Mononuclear cell (primary cell): Measurements from ENCODE around the gene C4orf50. TPM values are rescaled to one million over a fixed set of nuclear protein-coding genes. Genes with fewer than 3 reads are reported as not detected.

Experiments used
- H3K27me3 ChIP-seq: 2 replicates; pipeline ENCODE4 v1.6.0; 2011; ENCODE audit warnings: low read length, control low read depth; ENCODE audit not compliant: insufficient read depth
- H3K4me1 ChIP-seq: 2 replicates; pipeline ENCODE4 v1.5.1; 2011; ENCODE audit warnings: mild to moderate bottlenecking, low read length, control low read depth; ENCODE audit not compliant: insufficient read depth
- H3K4me3 ChIP-seq: 2 replicates; pipeline ENCODE4 v1.5.1; 2011; ENCODE audit warnings: mild to moderate bottlenecking, low read length, moderate library complexity
- H3K9me3 ChIP-seq: 2 replicates; pipeline ENCODE4 v1.5.1; 2011; ENCODE audit warnings: low read depth, mild to moderate bottlenecking, control low read depth, low read length
- total RNA-seq: library from RNA; depleted of rRNA; stranded (reverse); fragments of >200 nt; gene quantifications from one replicate; pipeline ENCODE4 v1.2.3, GENCODE V29; 2012

C4orf50 gene
- total RNA-seq, 1 donor, result 0.21 TPM

DNA sequence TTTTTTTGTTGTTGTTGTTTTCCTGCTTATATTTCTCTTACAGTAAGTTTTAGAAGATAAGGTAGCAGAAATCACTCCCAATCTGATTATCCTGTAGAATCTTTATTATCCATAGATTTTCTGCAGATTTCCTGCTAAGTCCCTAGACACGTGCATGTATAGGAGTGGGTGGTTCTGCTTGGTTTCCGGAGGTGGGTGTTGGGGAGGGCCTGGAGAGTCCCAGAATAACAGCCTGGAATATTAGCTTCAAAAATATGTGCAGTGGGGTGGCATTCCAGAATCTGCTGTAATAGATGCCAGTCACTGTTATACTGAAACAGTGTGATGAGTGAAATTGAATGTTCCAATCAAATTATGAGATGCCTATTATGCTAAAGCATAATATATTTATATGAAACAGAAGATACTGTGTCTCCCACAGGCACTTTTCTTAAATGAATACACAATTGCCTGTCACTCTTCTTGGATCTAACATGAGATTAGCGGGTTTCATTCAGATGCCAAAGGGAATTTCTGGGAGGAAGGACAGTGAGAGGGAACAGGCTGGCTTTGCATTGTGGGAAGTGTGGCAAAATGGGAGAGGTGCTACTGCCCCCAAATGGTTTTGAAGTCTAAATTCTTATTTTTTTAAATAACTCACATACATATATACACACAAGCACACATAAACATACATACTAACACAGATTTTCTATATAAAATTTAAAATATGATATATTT lies 37.6 kb downstream of the C4orf50 start:
- H3K4me3 ChIP-seq, result no peak overlapping the region
- peaks cover 15% of the 10 kb centered on the region for H3K9me3 ChIP-seq
- no peaks in the 10 kb centered on the region for H3K27me3 ChIP-seq
- no peaks in the 10 kb centered on the region for H3K4me1 ChIP-seq

DNA sequence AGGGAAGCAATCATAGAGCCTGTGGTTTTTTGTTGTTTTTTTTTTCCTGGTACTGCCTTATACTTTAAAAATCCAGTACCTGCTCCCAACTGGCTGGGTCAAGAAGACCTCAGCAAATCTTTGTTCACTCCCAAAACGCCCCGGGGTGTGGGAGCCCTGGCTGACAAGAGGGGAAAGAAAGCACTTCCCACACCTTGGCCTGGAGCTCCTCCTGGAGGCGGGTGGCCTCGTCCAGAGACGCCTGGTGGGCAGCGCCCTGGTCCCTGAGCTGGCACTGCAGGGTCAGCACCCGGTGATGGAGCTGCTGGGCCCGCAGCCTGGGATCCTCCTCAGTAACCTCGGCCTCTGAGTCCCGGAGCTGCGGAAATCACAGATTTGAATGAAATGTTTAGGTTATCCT lies 38.2 kb downstream of the C4orf50 start:
- H3K4me1 ChIP-seq, result no peaks in the 10 kb centered on the region
- no peaks in the 10 kb centered on the region for H3K27me3 ChIP-seq
- peaks cover 14% of the 10 kb centered on the region for H3K9me3 ChIP-seq
- no peak overlapping the region for H3K4me3 ChIP-seq

DNA sequence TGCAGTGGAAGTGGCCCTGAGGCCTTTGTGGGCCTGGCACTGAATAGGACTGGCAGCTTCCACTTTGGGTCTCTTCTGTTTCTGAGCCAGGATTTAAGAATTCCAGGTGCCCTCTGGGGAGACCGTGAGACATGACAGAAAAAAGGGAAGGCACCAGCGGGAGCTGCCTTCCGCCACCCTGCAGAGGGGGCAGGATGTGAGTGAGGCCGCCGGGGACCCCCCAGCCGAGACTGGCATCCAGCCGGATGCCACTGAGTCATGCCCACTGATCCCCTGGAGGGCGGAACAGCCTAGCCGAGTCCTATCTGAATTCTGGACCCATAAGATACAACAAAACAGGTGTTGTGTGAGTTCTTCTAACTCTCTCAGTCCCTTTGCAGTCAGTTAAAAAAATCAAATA lies 41.3 kb downstream of the C4orf50 start:
- Histone ChIP-seq H3K9me3 (no peaks in the 10 kb centered on the region), H3K4me1 (no peaks in the 10 kb centered on the region), H3K27me3 (no peaks in the 10 kb centered on the region), H3K4me3 (no peak overlapping the region)

DNA sequence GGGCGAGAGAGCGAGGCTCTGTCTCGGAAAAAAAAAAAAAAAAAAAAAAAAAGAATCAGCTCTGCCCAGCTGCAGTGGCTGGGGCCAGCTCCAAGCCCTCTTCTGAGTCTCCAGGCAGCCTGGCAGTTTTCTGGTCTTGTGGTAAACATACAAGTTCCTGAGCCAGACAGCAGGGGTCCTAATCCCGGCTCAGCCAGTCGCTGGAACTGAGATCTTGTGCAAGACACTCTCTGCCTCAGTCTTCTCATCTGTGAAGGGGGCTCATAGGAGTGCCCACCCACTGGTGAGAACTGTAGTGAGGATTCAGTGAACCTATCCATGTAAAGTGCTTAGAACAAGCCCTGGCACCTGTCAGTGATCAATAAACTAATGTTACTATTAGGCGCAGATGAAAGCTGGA lies 41.8 kb downstream of the C4orf50 start:
- Histone ChIP-seq H3K4me3 (no peak overlapping the region), H3K9me3 (no peaks in the 10 kb centered on the region), H3K27me3 (no peaks in the 10 kb centered on the region), H3K4me1 (no peaks in the 10 kb centered on the region)

DNA sequence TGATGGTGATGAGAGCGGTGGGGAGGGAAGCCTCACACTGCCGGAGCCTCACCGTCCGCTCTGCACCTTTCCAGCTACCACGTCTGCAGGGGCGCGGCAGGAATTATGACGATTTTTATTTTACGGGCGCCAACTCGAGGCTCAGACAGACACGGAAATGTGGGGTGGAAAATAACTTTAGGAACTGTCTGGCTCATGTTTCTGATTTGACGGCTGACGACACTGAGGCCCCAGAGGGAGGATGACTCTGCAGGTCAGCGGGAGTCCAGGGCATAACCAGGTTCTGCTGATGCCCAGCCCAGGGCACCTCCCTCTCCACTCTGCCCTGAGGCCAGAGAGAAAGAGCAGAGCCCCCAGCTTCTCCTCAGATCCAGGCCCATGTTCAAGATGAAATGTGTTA lies 43.9 kb downstream of the C4orf50 start:
- H3K4me3 ChIP-seq, result no peak overlapping the region
- no peaks in the 10 kb centered on the region for H3K27me3 ChIP-seq
- H3K4me1 ChIP-seq, result no peaks in the 10 kb centered on the region

DNA sequence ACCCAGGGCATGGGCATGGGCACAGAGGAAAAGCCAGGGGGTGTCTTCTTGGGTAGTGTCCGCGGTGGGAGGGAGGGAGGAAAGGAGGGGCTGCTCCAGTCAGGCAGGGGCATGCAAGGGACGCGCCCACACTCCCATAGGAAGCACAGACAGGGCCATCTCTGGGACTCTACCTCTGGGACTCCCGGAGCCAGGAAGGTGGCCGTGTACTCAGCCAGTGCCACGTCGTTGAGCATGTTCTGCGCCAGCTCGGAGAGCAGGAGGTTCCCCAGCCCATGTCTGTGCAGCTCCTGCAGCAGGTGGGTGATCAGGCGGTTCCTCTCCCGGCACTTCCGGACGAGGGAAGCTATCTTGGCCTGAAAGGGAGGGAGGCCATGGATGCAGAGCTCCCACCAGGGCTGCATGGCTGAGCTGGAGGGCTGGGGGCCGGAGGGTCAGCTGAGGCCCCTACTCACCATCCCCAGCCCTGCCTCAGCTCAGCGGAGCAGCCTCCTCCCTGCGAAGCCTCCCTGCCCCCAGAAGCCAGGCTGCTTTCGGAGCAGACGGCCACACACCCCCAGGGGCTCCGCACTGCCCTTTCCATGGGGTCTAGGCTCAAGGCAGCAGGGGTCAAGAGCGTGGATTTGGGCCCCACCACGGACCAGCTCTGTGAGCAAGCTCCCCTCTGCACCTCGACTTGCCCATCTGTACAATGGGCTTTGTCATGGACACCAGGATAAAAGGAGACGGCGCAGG lies 44.6 kb downstream of the C4orf50 start:
- no peaks in the 10 kb centered on the region for H3K9me3 ChIP-seq
- H3K4me3 ChIP-seq, result no peak overlapping the region
- no peaks in the 10 kb centered on the region for H3K27me3 ChIP-seq
- no peaks in the 10 kb centered on the region for H3K4me1 ChIP-seq

More for the DNA sequence above, 43.9 kb downstream of the C4orf50 start:
- H3K9me3 ChIP-seq, result no peaks in the 10 kb centered on the region

DNA sequence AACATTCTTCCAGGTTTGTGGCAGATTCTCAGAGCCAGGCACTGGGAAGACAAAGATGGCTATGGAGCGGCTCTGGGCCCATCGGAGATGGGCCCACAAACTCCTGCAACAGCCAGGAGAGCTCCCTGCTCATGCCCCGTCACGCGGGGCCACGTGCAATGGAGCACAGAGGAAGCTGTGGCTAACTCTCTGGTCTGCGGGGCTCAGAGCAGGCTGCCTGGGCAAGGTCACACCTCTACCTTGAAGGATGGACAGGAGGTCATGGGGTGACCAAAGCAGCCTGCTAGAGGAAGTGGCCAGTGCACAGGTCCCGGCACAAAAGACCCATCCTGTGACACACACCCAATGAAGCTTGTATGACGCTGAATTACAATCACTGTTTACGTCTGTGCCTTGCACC lies 45.2 kb downstream of the C4orf50 start:
- Histone ChIP-seq H3K9me3 (no peaks in the 10 kb centered on the region), H3K4me3 (no peak overlapping the region), H3K4me1 (no peaks in the 10 kb centered on the region), H3K27me3 (no peaks in the 10 kb centered on the region)

DNA sequence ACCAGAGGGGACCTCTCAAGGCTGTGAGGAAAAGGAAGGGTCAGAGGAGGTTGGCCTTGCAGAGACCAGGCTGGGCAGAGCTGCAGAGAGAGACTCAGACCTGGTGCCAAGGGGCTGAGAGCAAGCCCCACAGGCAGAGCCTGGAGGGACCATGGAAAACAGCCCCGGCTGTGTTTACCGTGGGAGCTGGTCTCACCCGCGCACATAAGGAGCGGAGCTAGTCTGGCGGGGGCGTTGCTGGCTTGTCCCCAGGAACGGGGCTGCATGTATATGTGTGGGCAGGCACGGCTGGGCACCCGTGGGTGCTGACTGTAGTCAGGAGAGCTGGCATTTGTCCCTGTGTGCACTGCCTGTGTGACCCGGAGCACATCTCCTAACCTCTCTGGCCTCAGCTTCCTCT lies 45.7 kb downstream of the C4orf50 start:
- Histone ChIP-seq H3K4me1 (no peaks in the 10 kb centered on the region), H3K27me3 (no peaks in the 10 kb centered on the region), H3K9me3 (no peaks in the 10 kb centered on the region), H3K4me3 (no peak overlapping the region)

DNA sequence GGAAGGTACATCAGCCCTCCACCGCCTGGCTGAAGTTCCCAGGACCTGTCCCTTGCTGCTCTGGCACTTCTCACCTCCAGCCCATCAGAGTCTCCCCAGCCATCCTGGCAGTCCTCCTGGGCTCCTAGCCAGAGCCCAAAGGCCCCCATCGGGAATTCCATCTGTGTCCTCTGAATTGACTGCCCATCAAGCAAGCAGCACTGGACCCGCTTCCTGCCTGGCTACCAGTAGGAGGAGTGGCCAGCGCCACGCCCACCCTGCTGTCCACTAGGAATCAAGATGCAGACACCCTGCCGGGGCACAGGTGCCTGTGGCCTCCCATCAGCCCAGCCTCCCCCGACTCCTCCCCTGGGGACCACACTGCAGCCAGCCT lies 47.2 kb downstream of the C4orf50 start:
- H3K27me3 ChIP-seq, result no peaks in the 10 kb centered on the region
- no peaks in the 10 kb centered on the region for H3K9me3 ChIP-seq
- no peak overlapping the region for H3K4me3 ChIP-seq
- H3K4me1 ChIP-seq, result no peaks in the 10 kb centered on the region

DNA sequence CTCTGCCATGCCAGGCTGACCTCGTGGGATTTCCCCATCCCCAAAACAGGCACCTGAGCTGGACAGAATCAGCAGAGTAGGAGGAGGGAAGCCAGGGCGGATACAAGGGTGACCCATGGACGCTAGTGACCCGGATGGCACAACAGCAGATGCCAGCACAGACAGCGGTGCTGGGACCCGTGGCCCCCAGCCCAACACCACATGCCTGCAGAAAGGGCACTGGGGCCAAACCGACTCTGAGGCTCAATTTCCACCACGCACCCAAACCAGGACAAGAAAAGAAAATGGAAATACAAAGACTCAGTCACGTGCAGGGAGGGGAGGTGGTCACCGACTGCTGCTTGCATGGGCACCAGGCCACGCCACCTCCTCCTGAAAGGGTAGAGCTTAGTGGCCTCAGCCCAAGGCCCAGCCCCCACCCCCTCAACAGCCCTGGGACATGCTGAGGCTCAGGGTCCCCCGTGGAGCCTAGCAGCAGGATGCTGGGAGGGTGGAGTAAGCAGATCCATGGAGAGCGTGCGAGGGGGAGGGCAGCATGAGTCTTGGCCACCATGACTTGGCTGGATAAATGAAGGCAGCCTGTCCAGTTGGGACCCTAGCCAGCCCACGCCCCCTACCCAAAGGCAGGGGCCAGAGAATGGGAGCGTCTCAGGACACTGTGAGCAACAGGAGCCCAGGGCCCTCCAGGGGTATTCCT lies 47.7 kb downstream of the C4orf50 start:
- no peaks in the 10 kb centered on the region for H3K27me3 ChIP-seq
- H3K4me1 ChIP-seq, result no peaks in the 10 kb centered on the region
- H3K4me3 ChIP-seq, result no peak overlapping the region
- no peaks in the 10 kb centered on the region for H3K9me3 ChIP-seq

DNA sequence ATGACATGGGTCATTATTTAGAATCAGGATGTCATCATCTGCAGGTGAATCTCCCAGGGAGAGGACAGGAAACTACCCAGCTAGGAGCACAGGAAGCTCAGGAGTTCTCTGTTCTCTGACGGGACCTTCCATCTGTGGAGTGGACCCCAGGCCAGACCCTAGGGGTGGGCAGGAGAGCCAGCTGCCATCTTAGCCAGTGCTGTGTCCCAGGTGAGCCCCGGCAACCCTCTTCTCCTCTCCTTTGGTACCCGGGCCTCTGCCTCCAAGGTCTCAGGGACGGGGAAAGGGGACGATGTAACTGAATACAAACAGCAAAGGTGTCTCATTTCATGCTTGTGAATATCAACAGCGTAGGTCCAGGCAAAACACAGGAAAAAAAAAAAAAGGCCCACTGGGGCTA lies 48.5 kb downstream of the C4orf50 start:
- H3K9me3 ChIP-seq, result no peaks in the 10 kb centered on the region
- no peaks in the 10 kb centered on the region for H3K4me1 ChIP-seq
- no peaks in the 10 kb centered on the region for H3K27me3 ChIP-seq
- no peak overlapping the region for H3K4me3 ChIP-seq

DNA sequence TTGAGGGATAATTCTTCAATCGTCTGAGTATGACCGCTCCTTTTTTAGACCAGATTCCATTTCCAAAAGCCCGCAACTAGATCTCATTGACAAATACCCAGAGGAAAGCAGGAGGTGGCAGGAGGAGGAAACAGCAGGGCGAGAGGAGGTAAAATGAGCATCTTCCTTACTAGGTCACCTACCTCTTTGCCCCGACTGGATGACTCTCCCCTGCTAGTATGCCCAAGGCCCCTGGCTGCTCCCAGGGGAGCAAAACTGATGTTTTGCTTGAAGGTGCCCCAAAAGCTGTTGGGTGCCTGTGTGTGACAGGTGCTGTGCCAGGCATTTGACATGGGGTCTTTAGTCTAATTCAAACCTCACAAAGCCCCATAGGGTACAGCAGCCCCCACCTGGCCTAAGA lies 48.9 kb downstream of the C4orf50 start:
- Histone ChIP-seq H3K27me3 (no peaks in the 10 kb centered on the region), H3K9me3 (no peaks in the 10 kb centered on the region), H3K4me1 (no peaks in the 10 kb centered on the region), H3K4me3 (no peak overlapping the region)

DNA sequence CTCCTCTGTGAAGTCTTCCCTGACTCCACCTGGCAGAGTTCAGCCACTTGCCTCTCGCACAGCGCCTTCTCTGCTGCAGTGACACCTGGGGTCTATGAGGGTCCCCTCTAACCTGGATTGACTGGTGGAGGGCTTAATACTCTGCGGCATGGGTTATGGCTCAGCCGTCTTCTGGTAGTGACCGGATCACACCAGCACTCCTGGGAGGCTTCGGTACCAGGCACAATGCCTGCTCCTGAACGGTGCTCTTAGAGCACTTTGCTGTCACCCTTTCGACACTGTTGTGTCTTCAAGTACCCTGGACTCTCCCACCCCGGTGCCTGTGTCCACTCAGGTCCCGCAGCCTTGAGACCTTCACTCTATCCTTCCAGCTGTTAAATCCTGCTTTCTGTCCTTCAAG lies 50.0 kb downstream of the C4orf50 start:
- H3K9me3 ChIP-seq, result no peaks in the 10 kb centered on the region
- H3K27me3 ChIP-seq, result no peaks in the 10 kb centered on the region
- no peaks in the 10 kb centered on the region for H3K4me1 ChIP-seq
- no peak overlapping the region for H3K4me3 ChIP-seq

DNA sequence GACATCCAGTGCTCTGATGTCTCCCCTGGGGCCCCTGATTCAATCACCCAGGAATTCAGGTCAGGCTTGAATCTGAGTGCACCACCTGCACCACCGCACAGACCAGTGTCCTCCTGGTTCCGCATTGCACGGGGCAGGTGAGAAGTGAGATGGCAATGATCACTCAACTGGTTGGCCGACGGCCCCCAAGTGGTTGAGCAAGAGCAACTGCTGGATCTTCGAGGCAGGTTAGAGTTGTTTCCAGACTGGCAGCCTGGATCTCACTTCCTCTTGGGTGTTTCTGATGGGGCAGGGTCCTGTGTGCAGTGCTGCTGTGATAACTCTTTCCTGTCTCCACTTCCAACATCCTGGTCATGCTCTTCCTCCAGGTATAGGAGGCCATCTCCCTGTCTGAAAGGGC lies 50.4 kb downstream of the C4orf50 start:
- no peak overlapping the region for H3K4me3 ChIP-seq

DNA sequence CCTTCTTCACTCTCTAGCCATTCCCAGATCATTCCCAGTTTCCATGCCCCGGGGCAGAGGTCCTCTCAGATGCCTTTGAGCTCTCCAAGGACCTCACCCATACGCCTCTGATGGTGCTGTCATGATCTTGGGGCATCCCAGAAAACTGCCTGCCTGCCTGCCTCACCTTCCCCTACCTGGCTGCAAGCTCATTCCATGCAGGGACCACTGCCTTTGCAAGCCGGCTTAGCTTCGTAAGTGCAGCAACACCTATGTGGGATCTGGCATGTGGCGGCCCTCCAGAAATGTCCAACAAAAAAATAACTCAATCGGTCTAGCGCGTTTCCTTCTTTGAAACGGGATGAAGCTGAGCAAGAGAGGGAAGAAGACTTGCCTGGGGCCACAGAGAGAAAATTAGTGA lies 53.0 kb downstream of the C4orf50 start:
- H3K4me3 ChIP-seq, result no peak overlapping the region
- no peaks in the 10 kb centered on the region for H3K27me3 ChIP-seq
- H3K4me1 ChIP-seq, result no peaks in the 10 kb centered on the region
- no peaks in the 10 kb centered on the region for H3K9me3 ChIP-seq

More for the DNA sequence above, 50.4 kb downstream of the C4orf50 start:
- no peaks in the 10 kb centered on the region for H3K9me3 ChIP-seq
- H3K27me3 ChIP-seq, result no peaks in the 10 kb centered on the region
- no peaks in the 10 kb centered on the region for H3K4me1 ChIP-seq
